DOHH2 (cell line): Measurements from ENCODE around the gene CYCS.
"Not testable (repeated sequence)": the region's sequence is repeated elsewhere in the genome, so short reads cannot be mapped to it uniquely, and the experiment has no call there.

Experiments
- H3F3A ChIP-seq: fragments of 200-600 bp; sonication (generic), shearing (Covaris generic); 2 replicates; pipeline ENCODE4 v1.6.0; 2016; ENCODE audit warnings: antibody characterized with exemption, mild to moderate bottlenecking; ENCODE audit not compliant: control insufficient read depth, insufficient read depth
- H3K27ac ChIP-seq: fragments of 200-600 bp; sonication (generic); 2 replicates; pipeline ENCODE4 v1.5.1; 2014; ENCODE audit warnings: low read depth, mild to moderate bottlenecking, low read length, moderate library complexity
- H3K27me3 ChIP-seq: fragments of 200-600 bp; sonication (generic); 2 replicates; pipeline ENCODE4 v1.6.1; 2014; ENCODE audit warnings: mild to moderate bottlenecking, low read length, mixed read lengths; ENCODE audit not compliant: control insufficient read depth
- H3K36me3 ChIP-seq: fragments of 200-600 bp; sonication (generic); 2 replicates; pipeline ENCODE4 v1.6.1; 2014; ENCODE audit warnings: mild to moderate bottlenecking, low read length, moderate library complexity, mixed read lengths; ENCODE audit not compliant: control insufficient read depth
- H3K4me1 ChIP-seq: fragments of 200-600 bp; sonication (generic); 2 replicates; pipeline ENCODE4 v1.6.1; 2014; ENCODE audit warnings: mild to moderate bottlenecking, low read length, mixed read lengths; ENCODE audit not compliant: control insufficient read depth
- H3K4me2 ChIP-seq: fragments of 200-600 bp; sonication (generic); 2 replicates; pipeline ENCODE4 v1.6.0; 2014; ENCODE audit warnings: mild to moderate bottlenecking, low read length, moderate library complexity
- H3K4me3 ChIP-seq: fragments of 200-600 bp; sonication (generic); 2 replicates; pipeline ENCODE4 v1.5.1; 2014; ENCODE audit warnings: mild to moderate bottlenecking, low read length, mixed read lengths
- H3K79me2 ChIP-seq: fragments of 200-600 bp; sonication (generic); 2 replicates; pipeline ENCODE4 v1.6.1; 2014; ENCODE audit warnings: mild to moderate bottlenecking, low read length, mixed read lengths; ENCODE audit not compliant: control insufficient read depth
- H3K9me2 ChIP-seq: fragments of 200-600 bp; sonication (generic); replicated peaks from 2 replicates; pipeline ENCODE4 v1.6.1; 2014; ENCODE audit warnings: mild to moderate bottlenecking, low read length, mixed read lengths; ENCODE audit not compliant: control insufficient read depth
- H3K9me3 ChIP-seq: fragments of 200-600 bp; sonication (generic); 2 replicates; pipeline ENCODE4 v1.6.1; 2014; ENCODE audit warnings: antibody characterized with exemption, low read length, mixed read lengths; ENCODE audit not compliant: control insufficient read depth, insufficient read depth
- H4K20me1 ChIP-seq: fragments of 200-600 bp; sonication (generic); 2 replicates; pipeline ENCODE4 v1.6.0; 2014; ENCODE audit warnings: low read depth, mild to moderate bottlenecking, antibody characterized with exemption, low read length, moderate library complexity; ENCODE audit not compliant: control insufficient read depth, insufficient read depth
- EZH2phosphoT487 ChIP-seq: fragments of 200-600 bp; sonication (generic); IDR thresholded peaks from 2 replicates; pipeline ENCODE4 v1.6.1; 2017; ENCODE audit warnings: borderline replicate concordance, mild to moderate bottlenecking, antibody characterized with exemption, low read length, moderate library complexity, mixed read lengths
- TF ChIP-seq, protein P1 (sequence below): fragments of 200-600 bp; sonication (generic); IDR thresholded peaks from one replicate; pipeline ENCODE4 v1.5.1; 2014; ENCODE audit warnings: antibody characterized with exemption, mild to moderate bottlenecking, low read depth, low read length; ENCODE audit not compliant: poor library complexity, severe bottlenecking

Gene CYCS

DNA sequence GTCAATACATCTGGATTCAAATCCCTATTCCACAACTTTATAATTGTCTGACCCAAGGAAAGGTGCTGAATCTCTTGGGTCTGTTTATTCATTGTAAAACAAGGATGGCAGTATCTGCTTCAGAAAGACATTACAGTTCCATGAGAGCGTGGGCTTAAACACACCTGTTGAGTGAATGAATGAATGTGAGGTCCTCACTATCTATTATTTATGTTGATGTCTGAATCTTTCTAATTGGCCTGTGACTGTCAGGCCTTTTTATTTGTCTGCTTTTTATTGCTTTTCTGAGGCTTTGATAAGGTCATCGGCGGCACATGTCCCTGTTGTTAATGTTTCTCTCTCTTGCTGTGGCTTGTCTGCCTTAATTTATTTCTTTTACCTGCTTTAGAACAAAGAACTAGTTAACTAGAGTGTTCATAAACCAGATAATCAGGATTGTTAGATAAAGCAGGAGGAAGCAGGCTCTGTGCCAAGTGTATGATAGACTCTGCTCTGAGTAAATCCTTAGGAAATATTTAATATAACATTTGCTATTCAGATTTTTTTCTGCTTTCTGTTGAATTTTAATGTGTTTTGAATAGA lies 42.3 kb upstream of the CYCS start:
- H3K9me2 ChIP-seq, result no peaks in the 10 kb centered on the region

GRCh38 chr7:25159983-25160596 lies 35.0 kb upstream of the CYCS start:
- not testable (repeated sequence) for H4K20me1 ChIP-seq, H3K4me1 ChIP-seq, H3K27ac ChIP-seq, H3K27me3 ChIP-seq, H3K4me3 ChIP-seq, H3F3A ChIP-seq, H3K79me2 ChIP-seq, H3K4me2 ChIP-seq, H3K9me2 ChIP-seq, H3K36me3 ChIP-seq, H3K9me3 ChIP-seq
- TF ChIP-seq, protein P1, sequence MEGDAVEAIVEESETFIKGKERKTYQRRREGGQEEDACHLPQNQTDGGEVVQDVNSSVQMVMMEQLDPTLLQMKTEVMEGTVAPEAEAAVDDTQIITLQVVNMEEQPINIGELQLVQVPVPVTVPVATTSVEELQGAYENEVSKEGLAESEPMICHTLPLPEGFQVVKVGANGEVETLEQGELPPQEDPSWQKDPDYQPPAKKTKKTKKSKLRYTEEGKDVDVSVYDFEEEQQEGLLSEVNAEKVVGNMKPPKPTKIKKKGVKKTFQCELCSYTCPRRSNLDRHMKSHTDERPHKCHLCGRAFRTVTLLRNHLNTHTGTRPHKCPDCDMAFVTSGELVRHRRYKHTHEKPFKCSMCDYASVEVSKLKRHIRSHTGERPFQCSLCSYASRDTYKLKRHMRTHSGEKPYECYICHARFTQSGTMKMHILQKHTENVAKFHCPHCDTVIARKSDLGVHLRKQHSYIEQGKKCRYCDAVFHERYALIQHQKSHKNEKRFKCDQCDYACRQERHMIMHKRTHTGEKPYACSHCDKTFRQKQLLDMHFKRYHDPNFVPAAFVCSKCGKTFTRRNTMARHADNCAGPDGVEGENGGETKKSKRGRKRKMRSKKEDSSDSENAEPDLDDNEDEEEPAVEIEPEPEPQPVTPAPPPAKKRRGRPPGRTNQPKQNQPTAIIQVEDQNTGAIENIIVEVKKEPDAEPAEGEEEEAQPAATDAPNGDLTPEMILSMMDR, result peak; percentile 51

More for the DNA sequence above, 42.3 kb upstream of the CYCS start:
- H3K79me2 ChIP-seq, result no peaks in the 10 kb centered on the region
- H3K4me1 ChIP-seq, result no peaks in the 10 kb centered on the region
- TF ChIP-seq, protein P1, result no peak
- no peak for TF ChIP-seq EZH2phosphoT487
- H3F3A ChIP-seq, result no peaks in the 10 kb centered on the region
- H3K36me3 ChIP-seq, result no peaks in the 10 kb centered on the region; the same call in 1 of the 2 replicates
- no peak overlapping the region for H3K27ac ChIP-seq
- H3K9me3 ChIP-seq, result no peaks in the 10 kb centered on the region
- no peak overlapping the region for H3K4me3 ChIP-seq
- no peak overlapping the region for H3K4me2 ChIP-seq
- no peaks in the 10 kb centered on the region for H4K20me1 ChIP-seq
- H3K27me3 ChIP-seq, result no peaks in the 10 kb centered on the region

GRCh38 chr7:25158966-25159365 lies 33.9 kb upstream of the CYCS start:
- Histone ChIP-seq H3K4me2 (no peak overlapping the region), H3K27ac (no peak overlapping the region), H3K9me3 (no peaks in the 10 kb centered on the region), H3K9me2 (no peaks in the 10 kb centered on the region), H3K79me2 (no peaks in the 10 kb centered on the region), H3K36me3 (no peaks in the 10 kb centered on the region), H3F3A (0 out of 2 replicates have a peak, but pooled peaks cover 3% of the 10 kb centered on the region), H3K4me3 (no peak overlapping the region), H3K27me3 (no peaks in the 10 kb centered on the region), H4K20me1 (no peaks in the 10 kb centered on the region), H3K4me1 (no peaks in the 10 kb centered on the region)
- TF ChIP-seq, protein P1, result no peak
